ENCODE results near the gene SELP.
A peak's percentile ranks its signal among the peaks of the same experiment; 100 is the strongest.

SELP gene

GRCh38 chr1:169586395-169587255 lies 43.3 kb downstream of the SELP start, which contains the start of gene F5:
Gene F5 (minus strand): TSS chr1:169586481. CDS start chr1:169586386, 95 bp downstream.
- no peaks in the 10 kb centered on the region for H3K36me3 ChIP-seq
- peak within 1 kb of the TSS in 1 of 10 experiments; percentile 38; a peak in 1 of 20 replicates for H3K4me3 ChIP-seq
- peak within 1 kb of the TSS in 1 of 11 experiments; percentile 24; a peak in 1 of 22 replicates for H3K27ac ChIP-seq
- peaks cover 0 to 23% (median 0%) of the 10 kb centered on the region in 10 experiments; a peak in 9 of 20 replicates for H3K4me1 ChIP-seq
- no peaks in the 10 kb centered on the region for H3K27me3 ChIP-seq
- 0 out of 22 replicates have a peak within 1 kb of the TSS, but pooled peaks of 1 of the 11 experiments have one; percentile 31 for H3K9ac ChIP-seq
- H4K20me1 ChIP-seq: no peaks in the 10 kb centered on the region
- no peaks in the 10 kb centered on the region for H3K9me3 ChIP-seq (replicated peaks in 1 of 11)
- peak within 1 kb of the TSS in 6 of 11 experiments; percentile 21 to 82 (median 54); a peak in 9 of 22 replicates for H3K4me2 ChIP-seq
- no peak for TF ChIP-seq Cebpa-rat (IDR thresholded peaks at IDR 0.05)

GRCh38 chr1:169586067-169586394 lies 43.9 kb downstream of the SELP start:
- peak overlapping the region in 6 of 11 experiments; percentile 21 to 82 (median 54); a peak in 9 of 22 replicates for H3K4me2 ChIP-seq
- 0 out of 22 replicates have a peak overlapping the region, but pooled peaks of 1 of the 11 experiments have one; percentile 31 for H3K9ac ChIP-seq
- no peaks in the 10 kb centered on the region for H3K36me3 ChIP-seq
- H3K27ac ChIP-seq: peak overlapping the region in 1 of 11 experiments; percentile 24; a peak in 1 of 22 replicates
- TF ChIP-seq Cebpa-rat (IDR thresholded peaks at IDR 0.05): no peak
- H3K4me1 ChIP-seq: peaks cover 0 to 23% (median 0%) of the 10 kb centered on the region in 10 experiments; a peak in 9 of 20 replicates
- H3K27me3 ChIP-seq: no peaks in the 10 kb centered on the region
- no peaks in the 10 kb centered on the region for H3K9me3 ChIP-seq (replicated peaks in 1 of 11)
- peak overlapping the region in 1 of 10 experiments; percentile 38; a peak in 1 of 20 replicates for H3K4me3 ChIP-seq
- H4K20me1 ChIP-seq: no peaks in the 10 kb centered on the region

GRCh38 chr1:169585181-169585580 lies 44.7 kb downstream of the SELP start:
- no peak for TF ChIP-seq Cebpa-rat (IDR thresholded peaks at IDR 0.05)
- Histone ChIP-seq H3K4me3 (no peak overlapping the region), H3K36me3 (no peaks in the 10 kb centered on the region), H3K27ac (peak overlapping the region in 2 of 11 experiments; percentile 26 to 51; a peak in 3 of 22 replicates), H3K9me3 (replicated peaks in 1 of 11) (no peaks in the 10 kb centered on the region), H3K27me3 (no peaks in the 10 kb centered on the region), H3K4me2 (peak overlapping the region in 4 of 11 experiments; percentile 46 to 82 (median 66); a peak in 7 of 22 replicates), H3K9ac (no peak overlapping the region), H3K4me1 (peaks cover 0 to 23% (median 0%) of the 10 kb centered on the region in 10 experiments; a peak in 9 of 20 replicates), H4K20me1 (no peaks in the 10 kb centered on the region)

GRCh38 chr1:169584483-169585144 lies 45.3 kb downstream of the SELP start:
- no peak for TF ChIP-seq Cebpa-rat (IDR thresholded peaks at IDR 0.05)
- Histone ChIP-seq H3K4me2 (peak overlapping the region in 4 of 11 experiments; percentile 4 to 70 (median 35); a peak in 6 of 22 replicates), H3K9me3 (replicated peaks in 1 of 11) (no peaks in the 10 kb centered on the region), H3K27ac (peak overlapping the region in 3 of 11 experiments; percentile 26 to 51 (median 26); a peak in 3 of 22 replicates), H3K36me3 (no peaks in the 10 kb centered on the region), H4K20me1 (no peaks in the 10 kb centered on the region), H3K4me1 (peaks cover 0 to 23% (median 0%) of the 10 kb centered on the region in 10 experiments; a peak in 9 of 20 replicates), H3K9ac (no peak overlapping the region; a peak in 1 of 22 replicates), H3K4me3 (no peak overlapping the region), H3K27me3 (no peaks in the 10 kb centered on the region)

- H3K4me2 ChIP-seq: no peak overlapping the region
- H4K20me1 ChIP-seq: no peaks in the 10 kb centered on the region; a peak in 1 of 22 replicates
- H3K4me1 ChIP-seq: no peaks in the 10 kb centered on the region
- TF ChIP-seq Cebpa-rat (IDR thresholded peaks at IDR 0.05): no peak
- H3K36me3 ChIP-seq: no peaks in the 10 kb centered on the region
- H3K9ac ChIP-seq: no peak overlapping the region
- no peaks in the 10 kb centered on the region for H3K9me3 ChIP-seq (replicated peaks in 1 of 11)
- H3K27me3 ChIP-seq: no peaks in the 10 kb centered on the region
- no peak overlapping the region for H3K27ac ChIP-seq
- no peak overlapping the region for H3K4me3 ChIP-seq
These were observed 51.8 kb downstream of the SELP start for GRCh38 chr1:169577981-169578738.

GRCh38 chr1:169576935-169577331 lies 53.0 kb downstream of the SELP start:
- H3K4me1 ChIP-seq: no peaks in the 10 kb centered on the region
- no peaks in the 10 kb centered on the region for H3K27me3 ChIP-seq
- no peaks in the 10 kb centered on the region for H3K36me3 ChIP-seq
- H4K20me1 ChIP-seq: no peaks in the 10 kb centered on the region; a peak in 1 of 22 replicates
- no peak overlapping the region for H3K4me2 ChIP-seq
- H3K9ac ChIP-seq: no peak overlapping the region
- no peak overlapping the region for H3K27ac ChIP-seq
- H3K4me3 ChIP-seq: no peak overlapping the region
- no peaks in the 10 kb centered on the region for H3K9me3 ChIP-seq (replicated peaks in 1 of 11)
- TF ChIP-seq Cebpa-rat (IDR thresholded peaks at IDR 0.05): no peak

- no peaks in the 10 kb centered on the region for H3K4me1 ChIP-seq
- H3K4me3 ChIP-seq: no peak overlapping the region
- no peaks in the 10 kb centered on the region for H3K36me3 ChIP-seq
- H3K4me2 ChIP-seq: no peak overlapping the region
- H3K27me3 ChIP-seq: no peaks in the 10 kb centered on the region
- no peaks in the 10 kb centered on the region; a peak in 1 of 22 replicates for H4K20me1 ChIP-seq
- H3K9ac ChIP-seq: no peak overlapping the region
- H3K9me3 ChIP-seq (replicated peaks in 1 of 11): no peaks in the 10 kb centered on the region
- TF ChIP-seq Cebpa-rat (IDR thresholded peaks at IDR 0.05): no peak
- H3K27ac ChIP-seq: no peak overlapping the region
These were observed 53.5 kb downstream of the SELP start for GRCh38 chr1:169576241-169576934.

GRCh38 chr1:169574336-169574735 lies 55.6 kb downstream of the SELP start:
- no peak overlapping the region for H3K27ac ChIP-seq
- no peak for TF ChIP-seq Cebpa-rat (IDR thresholded peaks at IDR 0.05)
- H3K4me2 ChIP-seq: no peak overlapping the region
- no peak overlapping the region for H3K4me3 ChIP-seq
- H3K9ac ChIP-seq: no peak overlapping the region
- H3K27me3 ChIP-seq: no peaks in the 10 kb centered on the region
- no peaks in the 10 kb centered on the region for H3K9me3 ChIP-seq (replicated peaks in 1 of 11)
- no peaks in the 10 kb centered on the region for H3K4me1 ChIP-seq
- no peaks in the 10 kb centered on the region; a peak in 1 of 22 replicates for H4K20me1 ChIP-seq
- H3K36me3 ChIP-seq: no peaks in the 10 kb centered on the region

Data from BLaER1 treated with 17β-estradiol and CSF1 and Interleukin-3, amounts not matched to agents 10 nM and 100 nM (cell line).